Measurements from ENCODE around the gene ACKR3. TPM values are rescaled to one million over a fixed set of nuclear protein-coding genes. Genes with fewer than 3 reads are reported as not detected.
A peak's percentile ranks its signal among the peaks of the same experiment; 100 is the strongest.

Gene ACKR3
- 1 to 10 TPM; 1.2 to 2.4 TPM for total RNA-seq

GRCh38 chr2:236569573-236569973 lies at the start of gene ACKR3:
Gene ACKR3, plus strand, starts transcription at chr2:236569825. Its CDS starts 10,641 bp downstream, at chr2:236580466.
- Mint-ChIP-seq H3K36me3 (ENCODE audit: low read depth) (no peaks in the 10 kb centered on the region), H3K27me3 (no peaks in the 10 kb centered on the region), H3K4me3 (peak within 1 kb of the TSS; percentile 74), H3K27ac (no peak within 1 kb of the TSS), H3K4me1 (peaks cover 17% of the 10 kb centered on the region), H3K9me3 (ENCODE audit: low read depth) (no peaks in the 10 kb centered on the region)
- ChIA-PET CTCF (interaction anchor here (0.7 to 6.7 kb wide), 14 partner anchors 10 to 588 kb away, joined by 3 to 114 read pairs (median 5); no protein-coding TSS in a partner anchor), POLR2A (interaction anchor here (0.5 kb wide), 1 partner anchor 52 kb away, joined by 4 read pairs; no protein-coding TSS in a partner anchor)
- intact Hi-C loops (cut with DNase I, micrococcal nuclease): loop anchor here (1.0 to 5.0 kb wide), 5 partner anchors 31 to 503 kb away; no protein-coding TSS in a partner anchor
- DNase-seq (peak; percentile 82), ATAC-seq (peak; percentile 99)

DNA sequence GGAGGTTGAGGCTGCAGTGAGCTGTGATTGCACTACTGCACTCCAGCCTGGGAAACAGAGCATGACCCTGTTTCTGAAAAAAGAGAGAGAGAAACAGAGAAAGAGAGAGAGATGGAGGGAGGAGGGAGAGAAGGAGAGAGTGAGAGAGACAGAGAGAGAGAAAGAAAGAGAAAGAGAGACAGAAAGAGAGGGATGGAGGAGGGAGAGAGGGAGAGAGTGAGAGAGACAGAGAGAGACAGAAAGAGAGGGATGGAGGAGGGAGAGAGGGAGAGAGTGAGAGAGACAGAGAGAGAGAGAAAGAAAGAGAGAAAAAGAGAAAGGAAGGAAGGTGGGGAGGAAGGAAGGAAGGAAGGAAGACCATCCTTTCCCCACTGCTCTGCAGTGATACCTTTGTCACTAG lies 48.1 kb upstream of the ACKR3 start:
- POLR2A ChIA-PET: no interaction called here
- H3K4me3 Mint-ChIP-seq: no peak overlapping the region

GRCh38 chr2:236523249-236523648 lies 46.4 kb upstream of the ACKR3 start:
- DNase-seq (no peak), ATAC-seq (no peak)
- no peak overlapping the region for H3K4me3 Mint-ChIP-seq
- no peaks in the 10 kb centered on the region for H3K9me3 Mint-ChIP-seq (ENCODE audit: low read depth)
- H3K27me3 Mint-ChIP-seq: peaks cover 3% of the 10 kb centered on the region
- CTCF ChIA-PET: interaction anchor here (0.6 to 1.6 kb wide), 2 partner anchors 10 to 225 kb away, joined by 3 to 9 read pairs; no protein-coding TSS in a partner anchor
- intact Hi-C loops (cut with DNase I, micrococcal nuclease): no loop called here
- POLR2A ChIA-PET: no interaction called here
- H3K36me3 Mint-ChIP-seq (ENCODE audit: low read depth): no peaks in the 10 kb centered on the region
- no peak overlapping the region for H3K27ac Mint-ChIP-seq
- no peaks in the 10 kb centered on the region for H3K4me1 Mint-ChIP-seq

More for the DNA sequence above, 48.1 kb upstream of the ACKR3 start:
- H3K9me3 Mint-ChIP-seq (ENCODE audit: low read depth): no peaks in the 10 kb centered on the region
- CTCF ChIA-PET: interaction anchor here (0.6 kb wide), 1 partner anchor 596 kb away, joined by 3 read pairs; no protein-coding TSS in a partner anchor
- DNase-seq (no peak), ATAC-seq (no peak)
- H3K4me1 Mint-ChIP-seq: no peaks in the 10 kb centered on the region
- intact Hi-C loops (cut with DNase I, micrococcal nuclease): no loop called here
- H3K27ac Mint-ChIP-seq: no peak overlapping the region
- H3K36me3 Mint-ChIP-seq (ENCODE audit: low read depth): no peaks in the 10 kb centered on the region
- H3K27me3 Mint-ChIP-seq: peaks cover 3% of the 10 kb centered on the region

GRCh38 chr2:236525411-236525997 lies 44.1 kb upstream of the ACKR3 start:
- ChIA-PET POLR2A (no interaction called here), CTCF (interaction anchor here (0.7 kb wide), 1 partner anchor 81 kb away, joined by 4 read pairs; no protein-coding TSS in a partner anchor)
- ATAC-seq: no peak
- Mint-ChIP-seq H3K27ac (no peak overlapping the region), H3K4me1 (no peaks in the 10 kb centered on the region), H3K27me3 (peaks cover 3% of the 10 kb centered on the region), H3K36me3 (ENCODE audit: low read depth) (no peaks in the 10 kb centered on the region), H3K9me3 (ENCODE audit: low read depth) (no peaks in the 10 kb centered on the region), H3K4me3 (no peak overlapping the region)
- intact Hi-C loops (cut with DNase I, micrococcal nuclease): no loop called here
- DNase-seq: no peak

- Mint-ChIP-seq H3K4me1 (no peaks in the 10 kb centered on the region), H3K27me3 (peaks cover under 1% of the 10 kb centered on the region), H3K9me3 (ENCODE audit: low read depth) (no peaks in the 10 kb centered on the region), H3K36me3 (ENCODE audit: low read depth) (no peaks in the 10 kb centered on the region), H3K4me3 (no peak overlapping the region), H3K27ac (no peak overlapping the region)
- POLR2A ChIA-PET: no interaction called here
- CTCF ChIA-PET: interaction anchor here (0.6 to 1.7 kb wide), 4 partner anchors 12 to 43 kb away, joined by 3 to 7 read pairs (median 4); partner anchors contain the start of gene ACKR3
- intact Hi-C loops (cut with DNase I, micrococcal nuclease): no loop called here
- DNase-seq (no peak), ATAC-seq (no peak)
Observed at GRCh38 chr2:236526455-236527158, 43.0 kb upstream of the ACKR3 start.

- no peak overlapping the region for H3K4me3 Mint-ChIP-seq
- no peaks in the 10 kb centered on the region for H3K27me3 Mint-ChIP-seq
- no peak overlapping the region for H3K27ac Mint-ChIP-seq
- intact Hi-C loops (cut with DNase I, micrococcal nuclease): no loop called here
- H3K36me3 Mint-ChIP-seq (ENCODE audit: low read depth): no peaks in the 10 kb centered on the region
- H3K4me1 Mint-ChIP-seq: no peaks in the 10 kb centered on the region
- ATAC-seq: no peak
- POLR2A ChIA-PET: no interaction called here
- DNase-seq: no peak
- CTCF ChIA-PET: interaction anchor here (0.6 to 1.7 kb wide), 4 partner anchors 11 to 43 kb away, joined by 3 to 7 read pairs (median 4); partner anchors contain the start of gene ACKR3
- H3K9me3 Mint-ChIP-seq (ENCODE audit: low read depth): no peaks in the 10 kb centered on the region
Observed at GRCh38 chr2:236527159-236527630, 42.4 kb upstream of the ACKR3 start.

DNA sequence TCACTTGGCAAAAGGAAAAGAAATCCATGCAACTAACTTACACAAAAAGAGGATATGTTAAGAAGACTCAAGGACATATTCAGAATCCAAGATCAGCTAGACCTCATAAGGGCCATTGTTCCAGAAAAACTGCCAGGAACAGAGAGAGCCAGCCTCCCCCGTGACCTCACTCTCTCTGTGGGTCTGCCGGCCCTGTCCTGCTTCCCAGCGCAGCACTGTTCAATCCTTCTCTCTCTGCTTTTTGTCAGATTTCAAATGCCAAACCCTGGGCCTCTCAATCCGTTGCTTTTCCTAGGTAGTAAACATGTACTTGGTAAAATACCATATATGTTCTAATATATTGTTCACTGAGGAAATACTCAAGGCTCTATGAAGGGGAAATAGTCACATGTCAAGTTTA lies 40.0 kb upstream of the ACKR3 start:
- Mint-ChIP-seq H3K27ac (no peak overlapping the region), H3K36me3 (ENCODE audit: low read depth) (no peaks in the 10 kb centered on the region), H3K4me1 (no peaks in the 10 kb centered on the region), H3K4me3 (no peak overlapping the region), H3K9me3 (ENCODE audit: low read depth) (no peaks in the 10 kb centered on the region), H3K27me3 (no peaks in the 10 kb centered on the region)
- intact Hi-C loops (cut with DNase I, micrococcal nuclease): no loop called here
- ChIA-PET CTCF (interaction anchor here (0.8 to 1.5 kb wide), 3 partner anchors 15 to 176 kb away, joined by 3 to 8 read pairs (median 4); no protein-coding TSS in a partner anchor), POLR2A (no interaction called here)
- DNase-seq: no peak
- ATAC-seq: no peak

GRCh38 chr2:236530512-236530911 lies 39.1 kb upstream of the ACKR3 start:
- no peak overlapping the region for H3K27ac Mint-ChIP-seq
- DNase-seq (no peak), ATAC-seq (no peak)
- no peaks in the 10 kb centered on the region for H3K36me3 Mint-ChIP-seq (ENCODE audit: low read depth)
- no peaks in the 10 kb centered on the region for H3K9me3 Mint-ChIP-seq (ENCODE audit: low read depth)
- intact Hi-C loops (cut with DNase I, micrococcal nuclease): no loop called here
- CTCF ChIA-PET: interaction anchor here (1.2 to 1.5 kb wide), 3 partner anchors 12 to 18 kb away, joined by 4 to 8 read pairs (median 4); no protein-coding TSS in a partner anchor
- no peaks in the 10 kb centered on the region for H3K27me3 Mint-ChIP-seq
- POLR2A ChIA-PET: no interaction called here
- peaks cover under 1% of the 10 kb centered on the region for H3K4me1 Mint-ChIP-seq
- H3K4me3 Mint-ChIP-seq: no peak overlapping the region

GRCh38 chr2:236531195-236531594 lies 38.4 kb upstream of the ACKR3 start:
- ChIA-PET CTCF (interaction anchor here (1.3 kb wide), 1 partner anchor 11 kb away, joined by 4 read pairs; no protein-coding TSS in a partner anchor), POLR2A (interaction anchor here (0.7 kb wide), 1 partner anchor 16 kb away, joined by 4 read pairs; no protein-coding TSS in a partner anchor)
- H3K27me3 Mint-ChIP-seq: no peaks in the 10 kb centered on the region
- intact Hi-C loops (cut with DNase I, micrococcal nuclease): no loop called here
- no peaks in the 10 kb centered on the region for H3K9me3 Mint-ChIP-seq (ENCODE audit: low read depth)
- peaks cover 7% of the 10 kb centered on the region for H3K4me1 Mint-ChIP-seq
- H3K4me3 Mint-ChIP-seq: no peak overlapping the region
- ATAC-seq (no peak), DNase-seq (no peak)
- no peak overlapping the region for H3K27ac Mint-ChIP-seq
- H3K36me3 Mint-ChIP-seq (ENCODE audit: low read depth): no peaks in the 10 kb centered on the region

- Mint-ChIP-seq H3K9me3 (ENCODE audit: low read depth) (no peaks in the 10 kb centered on the region), H3K27me3 (no peaks in the 10 kb centered on the region), H3K4me3 (no peak overlapping the region), H3K36me3 (ENCODE audit: low read depth) (no peaks in the 10 kb centered on the region), H3K27ac (no peak overlapping the region), H3K4me1 (peaks cover 15% of the 10 kb centered on the region)
- ChIA-PET POLR2A (no interaction called here), CTCF (no interaction called here)
- ATAC-seq (no peak), DNase-seq (no peak)
- intact Hi-C loops (cut with DNase I, micrococcal nuclease): no loop called here
Observed at GRCh38 chr2:236531996-236532395, 37.6 kb upstream of the ACKR3 start.

- CTCF ChIA-PET: no interaction called here
- intact Hi-C loops (cut with DNase I, micrococcal nuclease): no loop called here
Observed at GRCh38 chr2:236533343-236533742, 36.3 kb upstream of the ACKR3 start.

More at GRCh38 chr2:236533343-236533742, 36.3 kb upstream of the ACKR3 start:
- Mint-ChIP-seq H3K4me1 (peaks cover 22% of the 10 kb centered on the region), H3K27me3 (no peaks in the 10 kb centered on the region), H3K9me3 (ENCODE audit: low read depth) (no peaks in the 10 kb centered on the region), H3K27ac (no peak overlapping the region), H3K36me3 (ENCODE audit: low read depth) (no peaks in the 10 kb centered on the region), H3K4me3 (no peak overlapping the region)
- POLR2A ChIA-PET: no interaction called here
- DNase-seq (no peak), ATAC-seq (no peak)
